H1 (cell line): ENCODE results near the gene SSH2. TPM values are rescaled to one million over a fixed set of nuclear protein-coding genes. Genes with fewer than 3 reads are reported as not detected.

Experiments used
- CTCF ChIA-PET: fragments of 300-600 bp; sonication (Branson Sonifier 250); formaldehyde crosslinking; loops from one replicate; lab custom pipeline; 2021; ENCODE audit not compliant: partially characterized antibody; lab: Charles Lee
- POLR2A ChIA-PET: fragments of 300-600 bp; sonication (Branson Sonifier 250); formaldehyde crosslinking; loops from one replicate; lab custom pipeline; 2021; ENCODE audit warnings: inconsistent platforms; ENCODE audit not compliant: partially characterized antibody; lab: Charles Lee
- DNase-seq, 2 experiments: peaks; one replicate each; pipeline versions ENCODE4 v3.0.0 to v3.0.0-alpha.2; 2010 to 2022; ENCODE audit warnings: low spot score in 2 of 2, low read depth in 1 of 2, mixed read lengths in 1 of 2
- FAIRE-seq: peaks from 2 replicates; lab custom pipeline; 2011; peaks lifted over from hg19 to GRCh38; lab: Jason Lieb, UNC
- H2AFZ ChIP-seq: 2 replicates; pipeline ENCODE4 v1.8.1; 2012; ENCODE audit warnings: low read length, inconsistent platforms
- H2AK5ac ChIP-seq: 2 replicates; pipeline ENCODE4 v1.6.1; 2013; ENCODE audit warnings: low read depth, low read length
- H2BK120ac ChIP-seq: replicated peaks from 2 replicates; pipeline ENCODE3; 2013; ENCODE audit warnings: low read depth, low read length, inconsistent platforms
- H2BK12ac ChIP-seq: 2 replicates; pipeline ENCODE4 v1.6.1; 2013; ENCODE audit warnings: low read depth, low read length
- H2BK15ac ChIP-seq: 2 replicates; pipeline ENCODE4 v1.6.1; 2013; ENCODE audit warnings: low read length
- H2BK20ac ChIP-seq: 2 replicates; pipeline ENCODE4 v1.6.1; 2013; ENCODE audit warnings: low read length
- H2BK5ac ChIP-seq: 2 replicates; pipeline ENCODE4 v1.6.1; 2013; ENCODE audit warnings: low read depth, low read length
- H3K14ac ChIP-seq: 2 replicates; pipeline ENCODE4 v1.6.1; 2013; ENCODE audit warnings: inconsistent platforms; ENCODE audit not compliant: insufficient read length
- H3K18ac ChIP-seq: 2 replicates; pipeline ENCODE4 v1.6.1; 2013; ENCODE audit warnings: low read length; ENCODE audit errors: extremely low read depth
- H3K23ac ChIP-seq: 2 replicates; pipeline ENCODE4 v1.6.1; 2013; ENCODE audit warnings: inconsistent platforms; ENCODE audit not compliant: insufficient read length
- H3K23me2 ChIP-seq: 2 replicates; pipeline ENCODE4 v1.6.1; 2013; ENCODE audit warnings: low read depth, low read length
- H3K27ac ChIP-seq: 2 replicates; pipeline ENCODE4 v1.6.1; 2011; ENCODE audit warnings: low read depth, low read length, inconsistent platforms
- H3K27me3 ChIP-seq, 4 experiments: replicated peaks in 1 of 4; 1 replicate in 1 of 4; 2 replicates in 3 of 4; pipeline versions ENCODE4 v1.6.1 to v1.8.1; 2011 to 2013; ENCODE audit warnings: low read length in 3 of 4, mild to moderate bottlenecking in 3 of 4, inconsistent platforms in 2 of 4, mixed read lengths in 2 of 4, moderate library complexity in 1 of 4; ENCODE audit not compliant: control insufficient read depth in 3 of 4, insufficient read depth in 3 of 4; ENCODE audit errors: extremely low read depth in 1 of 4
- H3K36me3 ChIP-seq, 4 experiments: 2 replicates each; pipeline versions ENCODE4 v1.6.1 to v1.8.1; 2011 to 2013; ENCODE audit warnings: mild to moderate bottlenecking in 4 of 4, low read length in 3 of 4, moderate library complexity in 2 of 4, control low read depth in 1 of 4, inconsistent platforms in 1 of 4; ENCODE audit not compliant: insufficient read depth in 4 of 4, control insufficient read depth in 2 of 4
- H3K4ac ChIP-seq: replicated peaks from 2 replicates; pipeline ENCODE3; 2013; ENCODE audit warnings: low read length, low read depth, mixed read lengths, inconsistent platforms; ENCODE audit not compliant: insufficient read length
- H3K4me1 ChIP-seq, 4 experiments: replicated peaks in 1 of 4; 1 replicate in 1 of 4; 2 replicates in 3 of 4; pipeline versions ENCODE4 v1.6.1 to v1.8.1; 2011 to 2013; ENCODE audit warnings: low read length in 3 of 4, inconsistent platforms in 2 of 4, mixed read lengths in 1 of 4; ENCODE audit not compliant: insufficient read depth in 4 of 4, control insufficient read depth in 3 of 4
- H3K4me2 ChIP-seq, 2 experiments: 2 replicates each; pipeline versions ENCODE4 v1.6.1 to v1.8.1; 2011 to 2013; ENCODE audit warnings: low read depth in 2 of 2, low read length in 2 of 2, control low read depth in 1 of 2, inconsistent platforms in 1 of 2, mild to moderate bottlenecking in 1 of 2; ENCODE audit not compliant: insufficient read depth in 1 of 2
- H3K4me3 ChIP-seq, 4 experiments: fragments of 200-600, 300-600 bp in 1 of 4; sonication (generic), shearing (Covaris generic), sonication (Bioruptor Twin) in 1 of 4; 2 replicates each; pipeline versions ENCODE4 v1.5.1 to v1.8.1; 2011 to 2016; ENCODE audit warnings: low read length in 4 of 4, low read depth in 3 of 4, control low read depth in 2 of 4, inconsistent platforms in 2 of 4, mild to moderate bottlenecking in 2 of 4, mixed read lengths in 1 of 4, moderate library complexity in 1 of 4; ENCODE audit not compliant: insufficient read depth in 2 of 4; ENCODE audit errors: extremely low read depth in 1 of 4
- H3K56ac ChIP-seq: replicated peaks from 2 replicates; pipeline ENCODE3; 2013; ENCODE audit warnings: low read depth, mild to moderate bottlenecking, mixed read lengths, low read length, inconsistent platforms; ENCODE audit not compliant: insufficient read length
- H3K79me1 ChIP-seq: 2 replicates; pipeline ENCODE4 v1.6.1; 2013; ENCODE audit warnings: low read depth, low read length, control low read depth
- H3K79me2 ChIP-seq, 2 experiments: 2 replicates each; pipeline versions ENCODE4 v1.6.1 to v1.8.1; 2012 to 2013; ENCODE audit warnings: low read length in 2 of 2, mild to moderate bottlenecking in 2 of 2, inconsistent platforms in 1 of 2; ENCODE audit not compliant: insufficient read depth in 2 of 2, control insufficient read depth in 1 of 2
- H3K9ac ChIP-seq, 4 experiments: replicated peaks in 1 of 4; 1 replicate in 1 of 4; 2 replicates in 3 of 4; pipeline versions ENCODE4 v1.6.1 to v1.8.1; 2011 to 2013; ENCODE audit warnings: low read depth in 3 of 4, low read length in 3 of 4, control low read depth in 2 of 4, mild to moderate bottlenecking in 2 of 4, moderate library complexity in 2 of 4, inconsistent platforms in 1 of 4; ENCODE audit errors: extremely low read depth in 1 of 4
- H3K9me3 ChIP-seq, 2 experiments: 2 replicates each; pipeline versions ENCODE4 v1.6.1 to v1.8.1; 2012 to 2013; ENCODE audit warnings: mild to moderate bottlenecking in 2 of 2, moderate library complexity in 2 of 2, control low read depth in 1 of 2, inconsistent platforms in 1 of 2, low read depth in 1 of 2, low read length in 1 of 2, mixed read lengths in 1 of 2; ENCODE audit not compliant: insufficient read depth in 2 of 2
- H4K20me1 ChIP-seq, 2 experiments: replicated peaks in 1 of 2; 2 replicates each; pipeline versions ENCODE3 to v1.8.1; 2011 to 2013; ENCODE audit warnings: inconsistent platforms in 2 of 2, low read length in 2 of 2, mild to moderate bottlenecking in 1 of 2; ENCODE audit not compliant: insufficient read depth in 2 of 2, control insufficient read depth in 1 of 2
- H4K5ac ChIP-seq: 2 replicates; pipeline ENCODE4 v1.6.1; 2013; ENCODE audit warnings: low read length, low read depth, mixed read lengths, inconsistent platforms; ENCODE audit not compliant: insufficient read length
- H4K8ac ChIP-seq: 2 replicates; pipeline ENCODE4 v1.8.0; 2013; ENCODE audit warnings: mild to moderate bottlenecking, moderate library complexity, low read length, inconsistent platforms; ENCODE audit not compliant: insufficient read depth; ENCODE audit errors: extremely low read depth
- H4K91ac ChIP-seq: replicated peaks from 2 replicates; pipeline ENCODE3; 2013; ENCODE audit warnings: low read length, mixed read lengths, inconsistent platforms; ENCODE audit not compliant: insufficient read length
- CHD1 ChIP-seq: IDR thresholded peaks from 2 replicates; pipeline ENCODE4 v1.6.1; 2012; ENCODE audit warnings: low read depth, low read length, improper control_type of control experiment
- EZH2 ChIP-seq: fragments of 200-600 bp; sonication (generic); IDR thresholded peaks from 2 replicates; pipeline ENCODE4 v1.7.1; 2012; ENCODE audit warnings: low read depth, mild to moderate bottlenecking, moderate library complexity, low read length, inconsistent platforms; ENCODE audit not compliant: severe bottlenecking
- GABPA ChIP-seq: IDR thresholded peaks from 2 replicates; pipeline ENCODE4 v1.6.1; 2011; ENCODE audit warnings: mild to moderate bottlenecking, low read length, moderate library complexity, borderline replicate concordance; ENCODE audit not compliant: insufficient read depth
- KDM4A ChIP-seq: IDR thresholded peaks from one replicate; pipeline ENCODE4 v1.7.1; 2012; ENCODE audit warnings: low read depth, mild to moderate bottlenecking, moderate library complexity, low read length, inconsistent platforms; ENCODE audit not compliant: severe bottlenecking
- MAFK ChIP-seq: IDR thresholded peaks from 2 replicates; pipeline ENCODE4 v1.6.1; 2012; ENCODE audit warnings: low read depth, mild to moderate bottlenecking, improper control_type of control experiment, low read length
- NANOG ChIP-seq: IDR thresholded peaks from 2 replicates; pipeline ENCODE4 v1.6.1; 2011; ENCODE audit warnings: low read length, low read depth, mild to moderate bottlenecking, inconsistent platforms; ENCODE audit not compliant: insufficient read depth, poor library complexity, severe bottlenecking
- PHF8 ChIP-seq: fragments of 200-600 bp; sonication (generic); conservative IDR thresholded peaks from 2 replicates; pipeline ENCODE4 v1.7.1; 2012; ENCODE audit warnings: low read depth, mild to moderate bottlenecking, inconsistent platforms, low read length, moderate library complexity
- POLR2A ChIP-seq, 2 experiments: IDR thresholded peaks; 1 replicate in 1 of 2; 2 replicates in 1 of 2; pipeline ENCODE4 v1.6.1; 2011; ENCODE audit warnings: low read depth in 2 of 2, low read length in 2 of 2, mild to moderate bottlenecking in 2 of 2; ENCODE audit errors: control extremely low read depth in 1 of 2
- RAD21 ChIP-seq, 2 experiments: IDR thresholded peaks in 1 of 2; conservative IDR thresholded peaks in 1 of 2; 2 replicates each; pipeline ENCODE4 v1.6.1; 2011; ENCODE audit warnings: low read depth in 2 of 2, low read length in 2 of 2, improper control_type of control experiment in 1 of 2, inconsistent platforms in 1 of 2, mild to moderate bottlenecking in 1 of 2, moderate library complexity in 1 of 2
- SIX5 ChIP-seq: IDR thresholded peaks from 2 replicates; pipeline ENCODE4 v1.6.1; 2011; ENCODE audit warnings: mild to moderate bottlenecking, low read depth, low read length
- SUZ12 ChIP-seq: fragments of 200-600 bp; sonication (generic); IDR thresholded peaks from 2 replicates; pipeline ENCODE4 v1.6.1; 2012; ENCODE audit warnings: mild to moderate bottlenecking, inconsistent platforms, low read length, moderate library complexity, mixed read lengths
- TCF12 ChIP-seq: IDR thresholded peaks from 2 replicates; pipeline ENCODE4 v1.6.1; 2011; ENCODE audit warnings: low read depth, mild to moderate bottlenecking, low read length
- polyA plus RNA-seq, 7 experiments: library from polyadenylated mRNA; depleted of rRNA in 3 of 7; stranded (reverse) in 5 of 7; unstranded in 2 of 7; fragments of >200 nt in 5 of 7; fragments of 200-250 nt in 2 of 7; gene quantifications; 1 replicate in 5 of 7; 2 replicates in 1 of 7; 4 replicates in 1 of 7; pipeline versions ENCODE4 v1.2.1 to v1.2.3, GENCODE V29; 2011 to 2013; ENCODE audit warnings: missing spikeins in 2 of 7, mixed read lengths in 2 of 7
- total RNA-seq: library from RNA; stranded (reverse); fragmentation: NEBNext Ultra II Directional; extraction: Animal tissue kit (Norgen Biotek cat#: 25700); gene quantifications from 2 replicates; pipeline ENCODE4 v1.2.1, GENCODE V29; 2021
- TF ChIP-seq, protein P1 (sequence below): IDR thresholded peaks from 2 replicates; pipeline ENCODE4 v1.6.1; 2012; ENCODE audit warnings: inconsistent platforms
- TF ChIP-seq, protein P2 (sequence below): IDR thresholded peaks from 2 replicates; pipeline ENCODE4 v1.6.1; 2011; ENCODE audit warnings: low read length, improper control_type of control experiment

The SSH2 gene
- total and polyA plus RNA-seq, 2 of the 8 experiments (the other 6 are each of a cell fraction or from before 2014, with no cell fraction given), result 5.2 to 15.9 TPM

DNA sequence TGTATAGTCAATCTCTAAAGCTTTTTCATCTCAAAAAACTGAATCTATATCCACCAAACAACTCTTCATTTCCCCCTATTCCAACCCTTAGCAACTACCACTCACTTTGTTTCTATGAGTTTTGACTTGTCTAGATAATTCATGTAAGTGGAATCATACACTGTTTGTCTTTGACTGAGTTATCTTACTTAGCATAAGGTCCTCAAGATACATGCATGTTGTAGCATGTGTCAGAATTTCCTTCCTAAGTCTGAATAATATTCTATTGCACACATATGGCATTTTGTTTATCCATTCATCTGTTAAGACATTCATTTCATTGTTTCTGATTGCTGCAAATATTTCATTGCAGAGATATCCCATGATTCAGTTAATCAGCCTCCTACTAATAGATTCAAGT is 72.2 kb downstream of the SSH2 start:
- ChIA-PET CTCF (no interaction called here), POLR2A (no interaction called here)
- Histone ChIP-seq H3K36me3 (no peaks in the 10 kb centered on the region), H3K9me3 (peaks cover 0 to 5% of the 10 kb centered on the region in 2 experiments; a peak in 1 of 4 replicates), H3K4me3 (no peak overlapping the region), H2BK120ac (no peak overlapping the region), H3K4ac (no peak overlapping the region), H3K27ac (no peak overlapping the region), H2AFZ (no peak overlapping the region), H3K23ac (no peak overlapping the region), H3K23me2 (no peaks in the 10 kb centered on the region), H2BK20ac (no peak overlapping the region), H3K56ac (no peak overlapping the region), H3K9ac (no peak overlapping the region), H4K20me1 (no peaks in the 10 kb centered on the region), H2BK5ac (no peak overlapping the region), H3K79me2 (no peaks in the 10 kb centered on the region), H3K79me1 (no peaks in the 10 kb centered on the region), H4K5ac (no peak overlapping the region), H2BK12ac (no peak overlapping the region), H3K18ac (no peak overlapping the region), H2AK5ac (no peak overlapping the region), H4K91ac (no peak overlapping the region), H3K4me2 (no peak overlapping the region), H3K14ac (no peak overlapping the region), H3K4me1 (no peaks in the 10 kb centered on the region), H2BK15ac (no peak overlapping the region), H3K27me3 (no peaks in the 10 kb centered on the region), H4K8ac (no peak overlapping the region)
- FAIRE-seq (no peak), DNase-seq (no peak)
- TF ChIP-seq GABPA, result no peak
- no peak for TF ChIP-seq MAFK
- TF ChIP-seq RAD21 (IDR thresholded peaks at IDR 0.05 in 1 of 2, conservative IDR thresholded peaks at IDR 0.05 in 1 of 2; ENCODE audit: low read depth in 2 of 2, low read length in 2 of 2), result no peak
- TF ChIP-seq CHD1, result no peak
- TF ChIP-seq POLR2A (IDR thresholded peaks at IDR 0.05; ENCODE audit: control extremely low read depth in 1 of 2, low read depth in 2 of 2, low read length in 2 of 2), result no peak
- TF ChIP-seq, protein P1, sequence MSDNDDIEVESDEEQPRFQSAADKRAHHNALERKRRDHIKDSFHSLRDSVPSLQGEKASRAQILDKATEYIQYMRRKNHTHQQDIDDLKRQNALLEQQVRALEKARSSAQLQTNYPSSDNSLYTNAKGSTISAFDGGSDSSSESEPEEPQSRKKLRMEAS, result no peak
- TF ChIP-seq EZH2, result no peak
- TF ChIP-seq, protein P2, sequence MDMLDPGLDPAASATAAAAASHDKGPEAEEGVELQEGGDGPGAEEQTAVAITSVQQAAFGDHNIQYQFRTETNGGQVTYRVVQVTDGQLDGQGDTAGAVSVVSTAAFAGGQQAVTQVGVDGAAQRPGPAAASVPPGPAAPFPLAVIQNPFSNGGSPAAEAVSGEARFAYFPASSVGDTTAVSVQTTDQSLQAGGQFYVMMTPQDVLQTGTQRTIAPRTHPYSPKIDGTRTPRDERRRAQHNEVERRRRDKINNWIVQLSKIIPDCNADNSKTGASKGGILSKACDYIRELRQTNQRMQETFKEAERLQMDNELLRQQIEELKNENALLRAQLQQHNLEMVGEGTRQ, result no peak
- TF ChIP-seq SUZ12, result no peak
- TF ChIP-seq SIX5, result no peak
- TF ChIP-seq KDM4A, result no peak
- TF ChIP-seq PHF8, result no peak
- no peak for TF ChIP-seq TCF12
- no peak for TF ChIP-seq NANOG
